NCI-H146 (cell line): ENCODE data around the gene ZNG1F.
"Not testable (repeated sequence)": the region's sequence is repeated elsewhere in the genome, so short reads cannot be mapped to it uniquely, and the experiment has no call there.

Experiments
- DNase-seq: peaks from one replicate; lab custom pipeline; 2025; lab: John Stamatoyannopoulos, UW

The ZNG1F gene

DNA sequence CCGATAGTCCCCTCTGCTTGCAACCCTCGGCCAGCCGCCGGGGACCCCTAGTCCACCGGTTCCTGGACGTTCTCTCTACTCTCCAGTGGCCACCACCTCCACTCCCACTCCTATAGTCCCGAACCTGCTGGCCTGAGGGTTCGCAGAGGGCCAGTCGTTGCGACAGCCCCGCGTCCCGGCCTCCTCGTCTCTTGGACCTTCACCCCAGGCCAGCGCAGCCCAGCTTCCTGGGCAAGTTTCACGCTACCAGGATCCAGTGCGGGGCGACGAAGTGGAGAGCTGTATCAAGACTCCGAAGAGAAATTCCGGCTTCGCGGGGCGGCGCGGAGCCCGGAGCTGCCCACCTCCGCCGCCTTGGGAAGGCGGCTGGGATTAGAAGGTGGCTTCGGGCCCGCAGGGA lies 65.7 kb downstream of the ZNG1F start:
- DNase-seq: not testable (repeated sequence)

- DNase-seq: not testable (repeated sequence)
These were observed 68.4 kb downstream of the ZNG1F start for GRCh38 chr9:41120696-41121095.

GRCh38 chr9:41119719-41120118 lies 69.4 kb downstream of the ZNG1F start:
- not testable (repeated sequence) for DNase-seq

DNA sequence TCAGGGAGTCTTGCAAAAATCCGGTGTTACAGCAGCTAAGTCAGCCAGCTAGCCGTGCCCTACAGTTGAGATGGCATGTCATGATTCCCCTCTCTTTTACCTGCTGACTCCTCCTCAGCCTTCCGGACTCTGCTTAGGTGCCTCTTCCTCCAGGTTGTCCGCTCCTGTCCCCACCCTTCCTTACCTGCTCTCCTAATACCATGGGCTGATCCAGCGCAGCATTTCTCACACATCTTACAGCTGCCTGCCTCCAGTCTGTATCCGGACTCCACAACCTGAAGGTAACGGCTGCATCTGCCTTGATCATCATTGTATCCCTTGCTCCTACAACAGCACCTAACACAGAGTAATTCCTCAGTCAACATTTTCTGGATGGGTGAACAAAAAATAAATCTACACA lies 69.8 kb downstream of the ZNG1F start:
- not testable (repeated sequence) for DNase-seq

DNA sequence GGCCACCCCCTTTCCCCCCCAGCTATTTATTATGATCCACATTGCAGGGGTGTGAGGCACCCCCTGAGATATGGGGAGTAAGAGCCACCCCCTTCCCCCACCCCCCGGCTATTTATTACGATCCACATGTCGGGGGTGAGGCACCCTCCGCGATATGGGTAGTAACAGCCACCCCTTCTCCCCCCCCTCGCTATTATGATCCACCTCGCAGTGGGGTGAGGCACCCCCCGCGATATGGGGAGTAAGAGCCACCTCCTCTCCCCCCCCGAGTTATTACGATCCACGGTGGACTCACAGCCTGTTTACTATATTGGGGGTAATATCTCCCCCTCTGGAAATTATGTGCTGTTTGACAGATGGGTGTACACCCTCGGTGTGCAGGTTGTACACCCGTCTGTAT lies 75.8 kb downstream of the ZNG1F start:
- DNase-seq: not testable (repeated sequence)

- not testable (repeated sequence) for DNase-seq
These were observed 77.7 kb downstream of the ZNG1F start for GRCh38 chr9:41111414-41111813.

GRCh38 chr9:41110913-41111312 lies 78.2 kb downstream of the ZNG1F start:
- not testable (repeated sequence) for DNase-seq

GRCh38 chr9:41109253-41109652 lies 79.9 kb downstream of the ZNG1F start:
- DNase-seq: not testable (repeated sequence)

DNA sequence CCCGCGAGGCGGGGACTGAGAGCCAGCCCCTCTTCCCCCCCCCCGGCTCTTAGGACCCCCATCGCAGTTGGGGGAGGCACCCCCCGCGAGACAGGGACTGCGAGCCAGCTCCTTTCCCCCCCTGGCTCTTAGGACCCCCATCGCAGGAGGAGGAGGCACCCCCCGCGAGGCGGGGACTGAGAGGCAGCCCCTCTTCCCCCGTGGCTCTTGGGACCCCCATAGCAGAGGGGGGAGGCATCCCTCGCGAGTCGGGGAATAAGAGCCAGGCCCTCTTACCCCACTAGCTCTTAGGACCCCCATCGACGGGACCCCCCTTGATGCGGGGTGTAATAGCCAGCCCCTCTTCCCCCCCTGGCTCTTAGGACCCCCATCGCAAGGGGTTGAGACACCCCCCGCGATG lies 80.3 kb downstream of the ZNG1F start:
- DNase-seq: not testable (repeated sequence)

- not testable (repeated sequence) for DNase-seq
These were observed 82.5 kb downstream of the ZNG1F start for GRCh38 chr9:41106472-41107116.

DNA sequence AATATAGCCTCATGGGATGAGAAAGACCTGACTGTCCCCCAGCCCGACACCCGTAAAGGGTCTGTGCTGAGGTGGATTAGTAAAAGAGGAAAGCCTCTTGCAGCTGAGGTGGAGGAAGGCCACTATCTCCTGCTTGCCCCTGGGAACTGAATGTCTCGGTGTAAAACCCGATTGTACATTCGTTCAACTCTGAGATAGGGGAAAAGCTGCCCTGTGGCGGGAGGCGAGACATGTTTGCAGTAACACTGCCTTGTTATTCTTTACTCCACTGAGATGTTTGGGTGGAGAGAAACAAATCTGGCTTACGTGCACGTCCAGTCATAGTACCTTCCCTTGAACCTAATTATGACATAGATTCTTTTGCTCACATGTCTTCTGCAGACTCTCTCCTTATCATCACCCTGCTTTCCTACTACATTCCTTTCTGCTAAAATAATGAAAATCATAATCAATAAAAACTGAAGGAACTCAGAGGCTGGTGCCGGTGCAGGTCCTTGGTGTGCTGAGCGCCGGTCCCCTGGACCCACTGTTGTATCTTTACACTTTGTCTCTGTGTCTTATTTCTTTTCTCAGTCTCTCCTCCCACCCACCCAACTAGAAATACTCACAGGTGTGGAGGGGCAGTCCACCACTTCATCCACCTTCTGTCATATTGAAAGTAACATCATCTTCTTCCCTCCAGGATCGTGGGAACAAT lies 83.4 kb downstream of the ZNG1F start:
- not testable (repeated sequence) for DNase-seq

GRCh38 chr9:41104542-41104941 lies 84.6 kb downstream of the ZNG1F start:
- DNase-seq: not testable (repeated sequence)

- DNase-seq: not testable (repeated sequence)
These were observed 88.6 kb downstream of the ZNG1F start for GRCh38 chr9:41100508-41100907.

- not testable (repeated sequence) for DNase-seq
These were observed 90.4 kb downstream of the ZNG1F start for GRCh38 chr9:41098759-41099158.

GRCh38 chr9:41095060-41095459 lies 94.1 kb downstream of the ZNG1F start:
- DNase-seq: not testable (repeated sequence)

- DNase-seq: not testable (repeated sequence)
These were observed 94.9 kb downstream of the ZNG1F start for GRCh38 chr9:41094010-41094773.

- DNase-seq: not testable (repeated sequence)
These were observed 98.2 kb downstream of the ZNG1F start for GRCh38 chr9:41090922-41091321.

DNA sequence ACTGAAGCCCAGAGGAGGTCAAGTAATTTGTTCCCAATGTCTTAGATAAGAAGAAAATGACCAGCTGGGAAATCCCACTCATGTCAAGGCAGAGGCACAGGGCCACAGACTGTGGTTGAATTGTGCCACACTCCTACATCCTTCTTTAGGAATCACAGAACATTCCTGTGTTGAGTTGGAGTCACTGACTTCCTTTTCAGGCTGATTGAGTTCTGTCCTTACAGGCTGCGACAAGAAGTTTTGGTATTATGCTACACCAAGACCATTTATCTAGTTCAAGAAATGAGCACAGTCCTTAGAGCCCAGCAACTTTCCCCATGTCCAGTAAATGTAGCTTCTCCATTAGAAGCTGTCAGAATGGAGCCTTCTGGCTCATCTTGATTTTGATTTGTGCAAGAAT lies 98.7 kb downstream of the ZNG1F start:
- not testable (repeated sequence) for DNase-seq

- DNase-seq: not testable (repeated sequence)
These were observed 100.6 kb downstream of the ZNG1F start for GRCh38 chr9:41088450-41089059.

DNA sequence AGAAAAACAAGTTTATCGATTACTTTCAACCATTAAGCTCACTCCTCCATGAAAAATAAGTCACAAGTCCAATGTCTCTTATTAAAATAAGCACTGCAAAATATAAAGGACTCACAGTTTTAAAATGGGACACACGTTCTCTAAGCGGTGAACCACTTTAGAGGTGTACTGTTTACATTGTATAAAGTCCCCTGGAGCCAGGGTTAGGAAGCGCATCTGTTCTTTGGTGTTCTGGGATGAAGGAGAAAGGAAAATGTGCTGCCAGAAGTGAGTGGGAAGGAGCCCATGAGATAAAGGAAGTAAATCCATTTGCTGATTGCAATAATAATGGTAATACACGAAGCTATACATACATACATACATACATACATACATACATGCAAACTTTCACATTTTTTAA lies 101.2 kb downstream of the ZNG1F start:
- DNase-seq: not testable (repeated sequence)

DNA sequence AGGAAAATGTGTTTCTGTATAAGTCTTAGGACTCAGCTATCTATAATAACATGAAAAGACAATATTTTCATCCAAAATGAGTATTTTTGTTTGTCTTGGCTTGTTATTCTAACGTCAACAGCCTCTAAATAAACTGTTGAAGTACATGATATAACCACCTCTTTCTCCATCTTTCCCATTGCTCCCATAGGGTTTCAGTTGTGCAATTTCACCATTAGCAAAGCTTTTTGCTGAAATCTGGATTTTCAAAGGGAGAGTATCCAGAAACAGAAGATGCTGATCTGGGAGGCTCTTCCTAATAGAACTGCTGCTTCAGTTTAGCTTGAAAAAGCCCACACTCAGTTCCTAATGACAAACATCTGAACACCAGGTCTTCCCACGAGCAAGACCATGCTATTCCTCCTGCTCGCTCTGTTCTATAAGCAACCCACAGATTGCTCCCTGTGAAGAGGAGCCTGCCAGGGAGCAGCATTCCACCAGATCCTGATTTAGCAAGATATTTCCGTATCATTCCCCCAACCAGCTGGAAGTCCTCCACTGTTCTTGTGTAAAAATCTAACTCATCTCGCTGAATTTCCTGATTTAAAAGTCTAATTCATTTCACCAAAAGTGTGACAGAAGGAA lies 101.8 kb downstream of the ZNG1F start:
- not testable (repeated sequence) for DNase-seq

GRCh38 chr9:41086685-41087084 lies 102.4 kb downstream of the ZNG1F start:
- DNase-seq: not testable (repeated sequence)
